NB4 (cell line): ENCODE results near the gene GRID1.

Source experiments
- MYC ChIP-seq: IDR thresholded peaks from 2 replicates; pipeline ENCODE4 v1.6.1; 2011; ENCODE audit warnings: low read depth, low read length
- POLR2A ChIP-seq: IDR thresholded peaks from 2 replicates; pipeline ENCODE4 v1.6.1; 2011; ENCODE audit warnings: mild to moderate bottlenecking; ENCODE audit not compliant: insufficient read length; ENCODE audit errors: extremely low read depth
- TF ChIP-seq, protein P1 (sequence below): IDR thresholded peaks from one replicate; pipeline ENCODE4 v1.5.1; 2012; ENCODE audit warnings: low read depth, low read length
- TF ChIP-seq, protein P2 (sequence below): IDR thresholded peaks from 2 replicates; pipeline ENCODE4 v1.6.1; 2011; ENCODE audit warnings: low read depth, low read length

DNA sequence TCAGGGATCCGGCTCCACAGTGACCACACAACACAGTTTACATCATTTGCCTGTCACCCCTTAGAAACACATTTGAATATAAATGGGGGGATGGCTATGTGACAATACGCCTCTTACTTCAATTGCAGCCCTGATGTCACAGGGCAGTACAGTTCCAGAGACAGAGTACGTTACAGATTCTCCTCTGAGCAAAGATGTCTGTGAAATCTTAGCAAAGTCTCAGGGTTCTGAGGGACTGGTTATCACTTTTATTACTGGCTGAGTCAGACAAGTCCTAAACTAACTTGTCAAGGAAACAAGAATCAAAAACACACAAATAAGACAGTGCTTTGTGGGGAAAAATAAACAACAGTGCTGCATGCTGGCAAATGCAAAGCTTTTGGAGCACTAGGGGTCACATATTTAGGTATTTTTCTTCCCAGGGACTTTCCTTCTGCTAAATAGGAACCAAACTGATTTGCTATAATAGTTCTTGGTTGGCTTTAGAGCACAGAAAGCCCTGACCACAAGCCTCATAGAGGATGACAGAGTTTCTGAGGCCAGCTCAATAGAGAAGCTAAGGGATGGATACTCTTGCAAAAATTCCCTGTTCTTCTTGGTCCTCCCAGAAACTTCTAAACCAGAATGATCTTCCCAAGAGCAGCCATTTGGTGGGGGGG, 501.6 kb downstream of the GRID1 start:
- TF ChIP-seq, protein P1, sequence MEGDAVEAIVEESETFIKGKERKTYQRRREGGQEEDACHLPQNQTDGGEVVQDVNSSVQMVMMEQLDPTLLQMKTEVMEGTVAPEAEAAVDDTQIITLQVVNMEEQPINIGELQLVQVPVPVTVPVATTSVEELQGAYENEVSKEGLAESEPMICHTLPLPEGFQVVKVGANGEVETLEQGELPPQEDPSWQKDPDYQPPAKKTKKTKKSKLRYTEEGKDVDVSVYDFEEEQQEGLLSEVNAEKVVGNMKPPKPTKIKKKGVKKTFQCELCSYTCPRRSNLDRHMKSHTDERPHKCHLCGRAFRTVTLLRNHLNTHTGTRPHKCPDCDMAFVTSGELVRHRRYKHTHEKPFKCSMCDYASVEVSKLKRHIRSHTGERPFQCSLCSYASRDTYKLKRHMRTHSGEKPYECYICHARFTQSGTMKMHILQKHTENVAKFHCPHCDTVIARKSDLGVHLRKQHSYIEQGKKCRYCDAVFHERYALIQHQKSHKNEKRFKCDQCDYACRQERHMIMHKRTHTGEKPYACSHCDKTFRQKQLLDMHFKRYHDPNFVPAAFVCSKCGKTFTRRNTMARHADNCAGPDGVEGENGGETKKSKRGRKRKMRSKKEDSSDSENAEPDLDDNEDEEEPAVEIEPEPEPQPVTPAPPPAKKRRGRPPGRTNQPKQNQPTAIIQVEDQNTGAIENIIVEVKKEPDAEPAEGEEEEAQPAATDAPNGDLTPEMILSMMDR, result no peak
- TF ChIP-seq, protein P2, sequence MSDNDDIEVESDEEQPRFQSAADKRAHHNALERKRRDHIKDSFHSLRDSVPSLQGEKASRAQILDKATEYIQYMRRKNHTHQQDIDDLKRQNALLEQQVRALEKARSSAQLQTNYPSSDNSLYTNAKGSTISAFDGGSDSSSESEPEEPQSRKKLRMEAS, result no peak
- TF ChIP-seq POLR2A, result no peak
- TF ChIP-seq MYC, result no peak
